ENCODE data around the gene CDK12. TPM values are rescaled to one million over a fixed set of nuclear protein-coding genes. Genes with fewer than 3 reads are reported as not detected.

CDK12 gene
- total and polyA plus RNA-seq, 2 experiments from 2014 or later = 10.2 to 41.3 TPM

GRCh38 chr17:39580082-39580468, 118.8 kb downstream of the CDK12 start:
- Histone ChIP-seq H3K4me2 (no peak overlapping the region), H2AFZ (no peak overlapping the region), H4K20me1 (ENCODE audit: insufficient read depth, poor library complexity, severe bottlenecking) (no peaks in the 10 kb centered on the region), H3K4me1 (ENCODE audit: insufficient read depth) (no peaks in the 10 kb centered on the region), H3K27ac (no peak overlapping the region), H3K9me2 (replicated peaks; ENCODE audit: insufficient read depth) (no peaks in the 10 kb centered on the region), H3K9me3 (ENCODE audit: low read depth) (no peaks in the 10 kb centered on the region), H3K4me3 (no peak overlapping the region), H3K79me2 (no peaks in the 10 kb centered on the region), H3K36me3 (replicated peaks; ENCODE audit: insufficient read depth, low read depth) (no peaks in the 10 kb centered on the region), H3K27me3 (peaks cover 3% of the 10 kb centered on the region)
- no peak for TF ChIP-seq EZH2phosphoT487 (IDR thresholded peaks at IDR 0.05; ENCODE audit: low read depth, severe bottlenecking, unreplicated experiment)
- TF ChIP-seq EZH2 (IDR thresholded peaks at IDR 0.05; ENCODE audit: borderline replicate concordance) = no peak
- TF ChIP-seq, protein P1, sequence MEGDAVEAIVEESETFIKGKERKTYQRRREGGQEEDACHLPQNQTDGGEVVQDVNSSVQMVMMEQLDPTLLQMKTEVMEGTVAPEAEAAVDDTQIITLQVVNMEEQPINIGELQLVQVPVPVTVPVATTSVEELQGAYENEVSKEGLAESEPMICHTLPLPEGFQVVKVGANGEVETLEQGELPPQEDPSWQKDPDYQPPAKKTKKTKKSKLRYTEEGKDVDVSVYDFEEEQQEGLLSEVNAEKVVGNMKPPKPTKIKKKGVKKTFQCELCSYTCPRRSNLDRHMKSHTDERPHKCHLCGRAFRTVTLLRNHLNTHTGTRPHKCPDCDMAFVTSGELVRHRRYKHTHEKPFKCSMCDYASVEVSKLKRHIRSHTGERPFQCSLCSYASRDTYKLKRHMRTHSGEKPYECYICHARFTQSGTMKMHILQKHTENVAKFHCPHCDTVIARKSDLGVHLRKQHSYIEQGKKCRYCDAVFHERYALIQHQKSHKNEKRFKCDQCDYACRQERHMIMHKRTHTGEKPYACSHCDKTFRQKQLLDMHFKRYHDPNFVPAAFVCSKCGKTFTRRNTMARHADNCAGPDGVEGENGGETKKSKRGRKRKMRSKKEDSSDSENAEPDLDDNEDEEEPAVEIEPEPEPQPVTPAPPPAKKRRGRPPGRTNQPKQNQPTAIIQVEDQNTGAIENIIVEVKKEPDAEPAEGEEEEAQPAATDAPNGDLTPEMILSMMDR (IDR thresholded peaks at IDR 0.05; ENCODE audit: poor library complexity) = no peak
- DNase-seq (ENCODE audit: low spot score) = no peak
- 77% methylated on average over 7 of the region's 7 CpGs for WGBS (ENCODE audit: low lambda C conversion rate, missing lambda C conversion rate)

- Histone ChIP-seq H4K20me1 (ENCODE audit: insufficient read depth, poor library complexity, severe bottlenecking) (no peaks in the 10 kb centered on the region), H2AFZ (no peak overlapping the region), H3K27me3 (peaks cover 3% of the 10 kb centered on the region), H3K4me2 (no peak overlapping the region), H3K9me2 (replicated peaks; ENCODE audit: insufficient read depth) (no peaks in the 10 kb centered on the region), H3K4me3 (no peak overlapping the region), H3K79me2 (no peaks in the 10 kb centered on the region), H3K27ac (no peak overlapping the region), H3K9me3 (ENCODE audit: low read depth) (no peaks in the 10 kb centered on the region), H3K36me3 (replicated peaks; ENCODE audit: insufficient read depth, low read depth) (no peaks in the 10 kb centered on the region), H3K4me1 (ENCODE audit: insufficient read depth) (no peaks in the 10 kb centered on the region)
- WGBS (ENCODE audit: low lambda C conversion rate, missing lambda C conversion rate) = 90% methylated on average over 20 of the region's 20 CpGs
- TF ChIP-seq EZH2phosphoT487 (IDR thresholded peaks at IDR 0.05; ENCODE audit: low read depth, severe bottlenecking, unreplicated experiment) (no peak), EZH2 (IDR thresholded peaks at IDR 0.05; ENCODE audit: borderline replicate concordance) (no peak)
- TF ChIP-seq, protein P1 (IDR thresholded peaks at IDR 0.05; ENCODE audit: poor library complexity) = no peak
- DNase-seq (ENCODE audit: low spot score) = no peak
Measured at GRCh38 chr17:39581071-39581758, 119.9 kb downstream of the CDK12 start.

- H3K9me2 ChIP-seq (replicated peaks; ENCODE audit: insufficient read depth) = no peaks in the 10 kb centered on the region
- 91% methylated on average over 4 of the region's 4 CpGs for WGBS (ENCODE audit: low lambda C conversion rate, missing lambda C conversion rate)
- no peaks in the 10 kb centered on the region for H3K36me3 ChIP-seq (replicated peaks; ENCODE audit: insufficient read depth, low read depth)
- H3K27me3 ChIP-seq = peaks cover 3% of the 10 kb centered on the region
- TF ChIP-seq EZH2 (IDR thresholded peaks at IDR 0.05; ENCODE audit: borderline replicate concordance) (no peak), EZH2phosphoT487 (IDR thresholded peaks at IDR 0.05; ENCODE audit: low read depth, severe bottlenecking, unreplicated experiment) (no peak)
- TF ChIP-seq, protein P1 (IDR thresholded peaks at IDR 0.05; ENCODE audit: poor library complexity) = no peak
- no peaks in the 10 kb centered on the region for H3K9me3 ChIP-seq (ENCODE audit: low read depth)
- H2AFZ ChIP-seq = no peak overlapping the region
- no peaks in the 10 kb centered on the region for H3K79me2 ChIP-seq
- H3K4me1 ChIP-seq (ENCODE audit: insufficient read depth) = no peaks in the 10 kb centered on the region
- no peaks in the 10 kb centered on the region for H4K20me1 ChIP-seq (ENCODE audit: insufficient read depth, poor library complexity, severe bottlenecking)
- no peak overlapping the region for H3K27ac ChIP-seq
- no peak overlapping the region for H3K4me2 ChIP-seq
- no peak for DNase-seq (ENCODE audit: low spot score)
- H3K4me3 ChIP-seq = no peak overlapping the region
Measured at GRCh38 chr17:39581759-39582085, 120.4 kb downstream of the CDK12 start.

All from hepatocyte (in vitro differentiated cells).